GM10847 (cell line): Measurements from ENCODE around the gene QSOX1.

Source experiments
- POLR2A ChIP-seq: IDR thresholded peaks from 2 replicates; pipeline ENCODE4 v1.6.1; 2011; ENCODE audit not compliant: insufficient read length; ENCODE audit errors: extremely low read depth

The QSOX1 gene

GRCh38 chr1:180141381-180141934 lies 13.2 kb upstream of the QSOX1 start:
- no peak for TF ChIP-seq POLR2A

- TF ChIP-seq POLR2A: no peak
Measured at GRCh38 chr1:180143359-180143758, 11.3 kb upstream of the QSOX1 start.

GRCh38 chr1:180144659-180145357 lies 9.9 kb upstream of the QSOX1 start:
- TF ChIP-seq POLR2A: no peak

GRCh38 chr1:180145446-180145845 lies 9.2 kb upstream of the QSOX1 start:
- no peak for TF ChIP-seq POLR2A

GRCh38 chr1:180150982-180151381 lies 3.7 kb upstream of the QSOX1 start:
- no peak for TF ChIP-seq POLR2A

- TF ChIP-seq POLR2A: no peak
Measured at GRCh38 chr1:180151508-180151907, 3.2 kb upstream of the QSOX1 start.

- no peak for TF ChIP-seq POLR2A
Measured at GRCh38 chr1:180152588-180152987, 2.1 kb upstream of the QSOX1 start.

GRCh38 chr1:180153032-180153431 lies 1.6 kb upstream of the QSOX1 start:
- TF ChIP-seq POLR2A: no peak

GRCh38 chr1:180154003-180154324 lies 705 bp upstream of the QSOX1 start:
- TF ChIP-seq POLR2A: no peak

- no peak for TF ChIP-seq POLR2A
Measured at GRCh38 chr1:180155182-180155682, 563 bp downstream of the QSOX1 start.

- no peak for TF ChIP-seq POLR2A
Measured at GRCh38 chr1:180156201-180156600, 1.5 kb downstream of the QSOX1 start.

GRCh38 chr1:180156631-180157091 lies 2.0 kb downstream of the QSOX1 start:
- no peak for TF ChIP-seq POLR2A

- TF ChIP-seq POLR2A: no peak
Measured at GRCh38 chr1:180157108-180157507, 2.4 kb downstream of the QSOX1 start.

GRCh38 chr1:180157576-180158057 lies 2.9 kb downstream of the QSOX1 start:
- TF ChIP-seq POLR2A: no peak

- TF ChIP-seq POLR2A: no peak
Measured at GRCh38 chr1:180158149-180159147, 3.8 kb downstream of the QSOX1 start.
